Thymus (tissue), 11 donors: ENCODE data around the gene INPP5A. TPM values are rescaled to one million over a fixed set of nuclear protein-coding genes. Genes with fewer than 3 reads are reported as not detected.
"Not testable (repeated sequence)": the region's sequence is repeated elsewhere in the genome, so short reads cannot be mapped to it uniquely, and the experiment has no call there.

Source experiments
- DNase-seq, 9 donors: peaks; one replicate each; pipeline ENCODE4 v3.0.0-alpha.2; 2013; ENCODE audit warnings: low spot score in 9 of 9, low read depth in 6 of 9, missing footprints in 1 of 9
- H3K27ac ChIP-seq, 2 donors: one replicate each; pipeline ENCODE4 v1.5.1; 2013; ENCODE audit warnings: control low read depth in 1 of 2, low read depth in 1 of 2, low read length in 1 of 2, mild to moderate bottlenecking in 1 of 2, moderate library complexity in 1 of 2
- H3K27me3 ChIP-seq, 2 donors: one replicate each; pipeline ENCODE4 v1.5.1; 2013; ENCODE audit warnings: low read length in 1 of 2; ENCODE audit not compliant: control insufficient read depth in 2 of 2, insufficient read depth in 1 of 2
- H3K36me3 ChIP-seq, 2 donors: one replicate each; pipeline ENCODE4 v1.5.1; 2013; ENCODE audit warnings: low read length in 1 of 2, mild to moderate bottlenecking in 1 of 2, moderate library complexity in 1 of 2; ENCODE audit not compliant: control insufficient read depth in 2 of 2, insufficient read depth in 2 of 2
- H3K4me1 ChIP-seq, 2 donors: one replicate each; pipeline ENCODE4 v1.5.1; 2013; ENCODE audit warnings: low read length in 2 of 2; ENCODE audit not compliant: control insufficient read depth in 2 of 2, insufficient read depth in 2 of 2
- H3K4me3 ChIP-seq, 2 donors: one replicate each; pipeline ENCODE4 v1.5.1; 2013; ENCODE audit warnings: low read length in 2 of 2, control low read depth in 1 of 2, mild to moderate bottlenecking in 1 of 2
- H3K9me3 ChIP-seq, 2 donors: one replicate each; pipeline ENCODE4 v1.5.1; 2013; ENCODE audit warnings: low read length in 1 of 2, mild to moderate bottlenecking in 1 of 2; ENCODE audit not compliant: control insufficient read depth in 2 of 2, insufficient read depth in 1 of 2
- WGBS: extraction: QIAGEN DNeasy Blood & Tissue Kit; methylation state at CpG from one replicate; pipeline ENCODE4 v1.1.7; 2013; 5-methylcytosine and 5-hydroxymethylcytosine counted together
- polyA plus RNA-seq: library from polyadenylated mRNA; stranded (reverse); fragments of 200-250 nt; gene quantifications from one replicate; pipeline ENCODE4 v1.2.3, GENCODE V29; 2013
- total RNA-seq: library from RNA; stranded (reverse); fragments of 120-200 nt; gene quantifications from one replicate; pipeline ENCODE4 v1.2.4, GENCODE V29; 2013
- donor health status: healthy.

The INPP5A gene
- total and polyA plus RNA-seq, 2 donors, result 11.0 to 14.6 TPM

DNA sequence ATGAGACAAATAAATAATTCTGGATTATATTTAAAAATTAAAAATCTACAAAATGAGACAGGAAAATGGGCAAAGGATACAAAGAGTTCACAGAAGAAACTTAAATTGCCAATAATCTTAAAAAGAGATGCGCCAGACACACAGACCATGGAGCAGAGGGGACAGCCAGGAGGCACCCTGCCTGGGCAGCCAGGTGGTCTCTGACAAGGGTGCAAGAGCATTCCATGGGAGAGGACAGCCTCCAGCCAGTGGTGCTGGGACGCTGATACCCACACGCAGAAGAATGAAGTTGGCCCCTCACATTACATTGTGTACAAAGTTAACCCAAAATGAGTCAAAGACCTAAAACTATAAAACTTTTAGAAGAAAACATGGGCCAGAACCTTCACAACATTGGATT is 142.1 kb downstream of the INPP5A start:
- Histone ChIP-seq H3K27me3 (no peaks in the 10 kb centered on the region), H3K27ac (no peak overlapping the region), H3K9me3 (no peaks in the 10 kb centered on the region), H3K36me3 (peaks cover 0 to 4% of the 10 kb centered on the region in 2 donors), H3K4me3 (no peak overlapping the region), H3K4me1 (peaks cover 0 to 6% of the 10 kb centered on the region in 2 donors)
- no peak for DNase-seq
- WGBS, result 98% methylated on average over 3 of the region's 3 CpGs

DNA sequence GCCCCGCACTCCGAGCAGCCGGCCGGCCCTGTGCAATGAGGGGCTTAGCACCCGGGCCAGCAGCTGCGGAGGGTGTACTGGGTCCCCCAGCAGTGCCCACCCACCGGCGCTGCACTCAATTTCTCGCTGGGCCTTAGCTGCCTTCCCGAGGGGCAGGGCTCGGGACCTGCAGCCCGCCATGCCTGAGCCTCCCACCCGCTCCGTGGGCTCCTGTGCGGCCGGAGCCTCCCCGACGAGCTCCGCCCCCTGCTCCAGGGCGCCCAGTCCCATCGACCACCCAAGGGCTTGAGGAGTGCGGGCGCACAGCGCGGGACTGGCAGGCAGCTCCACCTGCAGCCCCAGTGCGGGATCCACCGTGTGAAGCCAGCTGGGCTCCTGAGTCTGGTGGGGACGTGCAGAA is 143.2 kb downstream of the INPP5A start:
- peaks cover 6 to 17% of the 10 kb centered on the region in 2 donors for H3K4me1 ChIP-seq
- not testable (repeated sequence) for DNase-seq, H3K27me3 ChIP-seq, H3K4me3 ChIP-seq, H3K27ac ChIP-seq, H3K9me3 ChIP-seq, H3K36me3 ChIP-seq
- WGBS, result 95% methylated on average over 24 of the region's 28 CpGs

DNA sequence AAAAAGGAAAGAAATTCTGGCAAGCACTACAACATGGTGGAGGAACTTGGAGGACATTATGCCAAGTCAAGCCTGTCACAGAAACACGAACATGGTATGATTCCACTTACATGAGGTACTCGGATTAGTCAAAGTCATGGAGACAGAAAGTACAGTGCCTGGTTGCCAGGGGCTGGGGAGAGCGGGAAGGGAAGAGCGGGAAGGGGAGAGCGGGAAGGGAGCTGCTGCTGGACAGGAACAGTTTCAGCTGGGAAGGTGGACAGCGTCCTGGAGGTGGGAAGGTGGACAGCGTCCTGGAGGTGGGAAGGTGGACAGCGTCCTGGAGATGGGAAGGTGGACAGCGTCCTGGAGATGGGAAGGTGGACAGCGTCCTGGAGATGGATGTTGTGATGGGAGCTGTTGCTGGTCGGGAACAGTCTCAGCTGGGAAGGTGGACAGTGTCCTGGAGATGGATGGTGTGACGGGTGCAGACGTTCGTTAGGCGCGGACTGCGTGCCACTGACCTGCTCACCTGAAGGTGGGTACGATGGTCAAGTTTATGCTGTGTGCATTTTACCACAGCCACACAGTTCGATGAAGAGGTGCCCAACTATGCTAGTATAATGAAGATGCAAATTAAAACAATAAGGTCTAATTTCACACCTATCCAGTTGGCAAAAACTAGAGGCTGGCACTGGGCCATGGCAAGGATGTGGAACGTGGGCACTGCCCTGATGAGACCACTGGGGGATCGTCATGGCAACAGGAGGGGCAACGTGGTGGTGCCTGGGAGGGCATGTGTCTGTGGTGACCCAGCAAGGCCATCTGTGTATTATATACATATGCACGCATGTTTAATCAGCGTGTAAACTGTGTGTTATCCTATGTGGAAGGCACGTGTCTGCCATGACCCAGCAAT is 144.5 kb downstream of the INPP5A start:
- no peak for DNase-seq
- H3K4me3 ChIP-seq, result no peak overlapping the region
- peaks cover 6 to 17% of the 10 kb centered on the region in 2 donors for H3K4me1 ChIP-seq
- 95% methylated on average over 25 of the region's 25 CpGs for WGBS
- H3K36me3 ChIP-seq, result peaks cover 0 to 4% of the 10 kb centered on the region in 2 donors
- no peaks in the 10 kb centered on the region for H3K9me3 ChIP-seq
- no peak overlapping the region for H3K27ac ChIP-seq
- H3K27me3 ChIP-seq, result no peaks in the 10 kb centered on the region

DNA sequence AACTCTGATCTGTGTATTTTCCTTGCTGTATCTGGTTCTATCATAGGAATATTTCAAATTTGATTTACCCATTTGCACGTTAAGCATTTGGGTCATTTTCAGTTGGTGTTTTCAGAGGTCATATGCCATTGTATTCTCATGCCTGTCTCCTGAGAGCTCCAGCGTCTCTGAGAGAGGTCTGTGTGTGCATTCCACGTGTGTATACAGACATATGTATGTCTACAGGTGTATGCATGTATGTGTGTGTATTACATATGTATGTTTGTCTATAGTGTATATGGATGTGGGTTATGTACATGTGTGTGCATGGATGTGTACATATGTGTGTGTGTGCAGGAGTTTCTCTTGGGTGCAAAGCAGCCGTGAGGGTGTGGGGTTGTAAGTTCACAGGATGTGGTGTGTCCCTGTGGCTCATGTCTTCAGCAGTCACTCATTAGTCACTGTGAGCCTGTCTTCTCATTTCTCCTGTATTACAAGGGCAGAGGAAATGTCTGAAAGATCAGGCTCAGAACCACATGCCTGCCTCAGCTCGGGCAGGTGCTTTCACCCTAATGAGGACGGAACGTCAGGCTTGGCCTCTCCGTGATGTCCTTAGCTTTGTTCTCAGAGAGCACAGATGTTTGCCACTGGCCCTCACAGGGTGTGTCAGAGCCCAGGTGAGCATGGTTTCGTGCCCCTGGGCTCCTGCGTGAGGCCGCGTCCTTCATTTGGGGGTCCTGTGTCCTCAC is 146.7 kb downstream of the INPP5A start:
- Histone ChIP-seq H3K27me3 (no peaks in the 10 kb centered on the region), H3K4me3 (no peak overlapping the region), H3K27ac (peak overlapping the region in 1 of 2 donors; percentile 26), H3K9me3 (no peaks in the 10 kb centered on the region), H3K36me3 (peaks cover 0 to 4% of the 10 kb centered on the region in 2 donors), H3K4me1 (peaks cover 6 to 17% of the 10 kb centered on the region in 2 donors)
- DNase-seq, result peak in 7 of 9 donors; percentile 16 to 71 (median 33)
- 60% methylated on average over 12 of the region's 12 CpGs for WGBS

DNA sequence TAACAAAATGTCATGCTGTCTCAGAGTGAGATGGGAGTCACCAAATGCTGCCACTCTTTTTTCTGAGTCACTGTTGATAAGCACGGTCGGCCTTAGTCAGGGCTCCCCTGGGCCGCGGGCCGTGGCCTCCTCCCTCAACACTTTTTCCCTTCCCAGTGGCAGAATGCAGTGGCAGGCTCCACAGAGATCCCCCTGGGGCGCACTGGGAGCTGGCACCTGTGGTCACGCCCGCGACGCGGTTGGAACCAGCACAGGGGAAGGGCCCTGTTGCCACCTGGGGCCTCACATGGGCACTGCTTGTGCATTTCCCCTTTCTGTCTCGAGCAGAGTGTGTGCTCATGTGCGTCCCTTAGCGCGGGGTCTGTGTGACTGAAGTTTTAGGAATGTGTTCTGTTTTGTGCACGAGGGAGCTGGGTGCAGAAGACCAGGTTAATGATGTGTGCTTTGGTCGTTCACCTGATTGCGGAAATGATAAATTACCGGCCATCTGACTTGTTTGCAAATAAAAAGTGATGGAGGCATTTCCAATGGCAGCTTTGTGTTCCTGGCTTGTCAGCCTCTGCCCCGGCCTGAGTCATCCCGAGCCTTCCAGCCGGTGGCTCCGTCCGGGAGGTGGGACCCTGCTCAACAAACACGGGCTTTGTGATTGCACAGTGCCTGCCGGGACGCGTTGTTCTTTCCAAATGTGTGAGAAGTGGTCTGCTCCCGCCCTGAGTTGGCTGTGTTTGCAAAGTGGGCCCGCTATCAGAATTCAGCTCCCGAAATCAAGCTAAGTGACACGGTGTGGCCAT is 147.7 kb downstream of the INPP5A start:
- Histone ChIP-seq H3K4me3 (no peak overlapping the region), H3K27me3 (no peaks in the 10 kb centered on the region), H3K4me1 (peaks cover 6 to 17% of the 10 kb centered on the region in 2 donors), H3K9me3 (no peaks in the 10 kb centered on the region), H3K36me3 (peaks cover 0 to 6% of the 10 kb centered on the region in 2 donors), H3K27ac (no peak overlapping the region)
- peak in 5 of 9 donors; percentile 17 to 59 (median 26) for DNase-seq
- 49% methylated on average over 32 of the region's 32 CpGs for WGBS

DNA sequence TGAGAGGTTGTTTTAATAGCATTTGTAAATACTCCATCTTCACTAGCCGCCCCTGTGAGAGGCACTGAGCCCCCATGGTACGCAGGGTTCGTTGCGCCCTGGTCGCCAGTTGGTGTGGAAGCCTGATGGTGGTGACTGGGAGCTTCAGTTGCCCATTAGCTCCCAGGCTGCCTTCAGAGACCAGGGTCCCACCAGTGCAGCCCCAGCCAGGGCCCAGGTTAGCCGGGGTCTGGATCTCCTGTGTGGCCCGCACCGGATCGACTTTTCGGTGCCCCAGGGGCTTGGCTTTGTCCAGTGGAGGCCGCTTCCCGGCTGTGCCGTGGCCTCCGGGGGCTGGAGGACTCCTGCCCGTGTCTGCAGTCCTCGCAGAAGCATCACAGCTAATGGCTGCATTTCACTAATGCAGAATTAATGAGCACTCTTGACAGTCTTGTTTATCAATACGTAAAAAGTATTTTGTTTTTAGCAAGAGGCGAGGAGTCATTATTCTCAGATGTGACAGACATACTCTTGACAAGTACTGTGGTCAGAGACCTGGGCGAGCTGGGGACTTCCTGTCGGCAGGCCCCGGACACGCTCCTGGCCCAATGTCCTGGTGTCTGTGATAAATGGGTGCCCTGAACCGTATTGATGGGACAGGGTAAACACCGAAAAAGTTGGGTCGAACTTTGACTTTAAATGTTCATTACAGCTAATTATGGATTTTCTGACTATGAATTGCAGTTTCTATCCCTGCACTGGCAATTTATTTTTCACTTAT is 148.5 kb downstream of the INPP5A start:
- Histone ChIP-seq H3K27me3 (no peaks in the 10 kb centered on the region), H3K36me3 (peaks cover 4 to 12% of the 10 kb centered on the region in 2 donors), H3K27ac (no peak overlapping the region), H3K4me1 (peaks cover 6 to 17% of the 10 kb centered on the region in 2 donors), H3K4me3 (no peak overlapping the region), H3K9me3 (peaks cover 2 to 4% of the 10 kb centered on the region in 2 donors)
- no peak for DNase-seq
- 96% methylated on average over 25 of the region's 25 CpGs for WGBS

DNA sequence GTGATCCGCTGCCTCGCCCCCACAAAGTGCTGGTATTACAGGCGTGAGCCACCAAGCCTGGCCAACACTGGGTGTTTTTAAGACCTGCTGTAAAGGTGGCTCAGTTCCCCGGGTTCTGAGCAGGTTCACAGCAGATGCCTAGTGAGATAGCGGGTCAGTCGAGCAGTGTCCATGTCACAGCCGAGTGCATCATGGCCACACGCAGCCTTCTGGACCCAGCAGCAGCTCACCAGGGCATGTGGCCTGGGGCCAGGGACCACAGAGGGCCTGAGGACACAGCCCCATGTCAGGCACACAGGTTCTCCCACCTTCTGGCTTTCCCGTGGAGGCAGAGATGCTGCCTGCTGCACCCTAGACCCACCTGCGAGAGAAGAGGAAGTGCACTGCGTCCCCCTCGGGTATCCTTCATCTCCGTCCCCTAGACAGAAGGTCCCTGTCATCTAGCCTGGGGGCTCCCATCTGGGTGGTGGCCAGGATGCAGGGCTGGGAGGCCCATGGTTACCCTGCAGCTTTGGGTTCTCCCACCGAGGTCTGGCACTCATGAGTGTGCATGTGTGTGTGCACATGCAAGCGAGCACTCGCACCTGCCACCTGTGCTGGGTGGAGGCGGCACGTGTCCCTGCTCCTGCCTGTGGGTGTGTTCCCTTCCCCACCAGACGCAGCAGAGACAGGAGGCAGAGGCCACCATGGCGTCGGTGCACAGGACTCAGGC is 149.8 kb downstream of the INPP5A start:
- 94% methylated on average over 21 of the region's 21 CpGs for WGBS
- Histone ChIP-seq H3K27ac (no peak overlapping the region), H3K27me3 (no peaks in the 10 kb centered on the region), H3K4me3 (no peak overlapping the region), H3K9me3 (peaks cover 2 to 9% of the 10 kb centered on the region in 2 donors), H3K36me3 (peaks cover 4 to 16% of the 10 kb centered on the region in 2 donors), H3K4me1 (peaks cover 6 to 17% of the 10 kb centered on the region in 2 donors)
- no peak for DNase-seq
